Measurements from ENCODE around the gene SQSTM1. TPM values are rescaled to one million over a fixed set of nuclear protein-coding genes. Genes with fewer than 3 reads are reported as not detected.

The SQSTM1 gene
- total and polyA plus RNA-seq, 2 of the 8 experiments (the other 6 are each of a cell fraction or from before 2014, with no cell fraction given) = 78.6 to 110 TPM

DNA sequence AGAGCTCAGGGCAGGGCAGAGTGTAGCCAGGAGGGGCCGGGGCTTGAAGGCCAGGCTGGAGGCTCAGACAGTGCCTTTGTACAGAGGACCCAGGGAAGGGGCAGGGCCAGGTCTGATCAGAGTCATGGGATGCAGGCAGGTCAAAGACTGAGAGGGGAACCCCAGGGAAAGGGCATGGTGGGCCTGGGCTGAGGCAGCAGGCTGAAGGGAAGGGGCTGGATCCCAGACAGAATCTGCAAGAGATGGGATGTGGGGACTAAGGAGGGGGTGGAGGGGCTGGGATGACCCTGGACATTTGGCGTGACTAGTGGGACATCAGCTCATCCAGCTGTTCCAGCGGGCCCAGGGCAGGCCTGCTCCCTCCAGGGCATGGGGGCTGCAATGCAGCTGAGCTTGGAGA lies 53.4 kb downstream of the SQSTM1 start:
- WGBS, 2 experiments (ENCODE audit: extremely low coverage in 1 of 2, insufficient coverage in 1 of 2, insufficient read length in 1 of 2, insufficient replicate concordance in 2 of 2, low coverage in 1 of 2, low lambda C conversion rate in 2 of 2, missing lambda C conversion rate in 1 of 2) = 93% methylated on average over 3 of the region's 3 CpGs; no CpG with 5 or more reads in 1 of the 2 experiments
- no peak overlapping the region for H3K4me3 ChIP-seq (ENCODE audit: extremely low read depth in 1 of 4, insufficient read depth in 2 of 4, low read depth in 3 of 4, low read length in 4 of 4)
- no peak overlapping the region for H3K14ac ChIP-seq (ENCODE audit: insufficient read length)
- no peak overlapping the region for H2BK20ac ChIP-seq (ENCODE audit: low read length)
- no peak overlapping the region for H2AK5ac ChIP-seq (ENCODE audit: low read depth, low read length)
- H2BK15ac ChIP-seq (ENCODE audit: low read length) = no peak overlapping the region
- no peak overlapping the region for H2BK12ac ChIP-seq (ENCODE audit: low read depth, low read length)
- H3K27ac ChIP-seq (ENCODE audit: low read depth, low read length) = no peak overlapping the region; the same call in 1 of the 2 replicates
- peaks cover 4% of the 10 kb centered on the region in 2 experiments for H4K20me1 ChIP-seq (replicated peaks in 1 of 2; ENCODE audit: control insufficient read depth in 1 of 2, insufficient read depth in 2 of 2, low read length in 2 of 2)
- no peak overlapping the region for H4K5ac ChIP-seq (ENCODE audit: insufficient read length, low read depth, low read length)
- H3K9me3 ChIP-seq (ENCODE audit: insufficient read depth in 2 of 2, low read depth in 1 of 2, low read length in 1 of 2) = no peaks in the 10 kb centered on the region
- no peak overlapping the region for H4K91ac ChIP-seq (replicated peaks; ENCODE audit: insufficient read length, low read length)
- no peaks in the 10 kb centered on the region for H3K79me1 ChIP-seq (ENCODE audit: low read depth, low read length)
- no peak overlapping the region for H3K56ac ChIP-seq (replicated peaks; ENCODE audit: insufficient read length, low read depth, low read length)
- no peak for FAIRE-seq
- no peak overlapping the region for H3K4ac ChIP-seq (replicated peaks; ENCODE audit: insufficient read length, low read depth, low read length)
- no peak for DNase-seq (ENCODE audit: low read depth in 1 of 2, low spot score in 2 of 2)
- H3K18ac ChIP-seq (ENCODE audit: extremely low read depth, low read length) = no peak overlapping the region
- peaks cover 3 to 13% (median 6%) of the 10 kb centered on the region in 4 experiments; a peak in 6 of 8 replicates for H3K36me3 ChIP-seq (ENCODE audit: control insufficient read depth in 2 of 4, insufficient read depth in 4 of 4, low read length in 3 of 4)
- ChIA-PET POLR2A (ENCODE audit: partially characterized antibody) (interaction anchor here (1.0 to 1.4 kb wide), 2 partner anchors 16 to 19 kb away, joined by 3 read pairs; partner anchors contain the start of gene MRNIP), CTCF (ENCODE audit: partially characterized antibody) (interaction anchor here (0.7 to 1.7 kb wide), 7 partner anchors 9 to 175 kb away, joined by 3 to 7 read pairs (median 4); no protein-coding TSS in a partner anchor)
- H3K79me2 ChIP-seq (ENCODE audit: control insufficient read depth in 1 of 2, insufficient read depth in 2 of 2, low read length in 2 of 2) = no peaks in the 10 kb centered on the region
- H3K4me2 ChIP-seq (ENCODE audit: insufficient read depth in 1 of 2, low read depth in 2 of 2, low read length in 2 of 2) = no peak overlapping the region
- 0 out of 2 replicates have a peak, but pooled peaks cover 2% of the 10 kb centered on the region for H3K23me2 ChIP-seq (ENCODE audit: low read depth, low read length)
- H3K9ac ChIP-seq (replicated peaks in 1 of 4; ENCODE audit: extremely low read depth in 1 of 4, low read depth in 3 of 4, low read length in 3 of 4) = no peak overlapping the region
- H2BK120ac ChIP-seq (replicated peaks; ENCODE audit: low read depth, low read length) = no peak overlapping the region
- H2BK5ac ChIP-seq (ENCODE audit: low read depth, low read length) = no peak overlapping the region
- H3K23ac ChIP-seq (ENCODE audit: insufficient read length) = no peak overlapping the region
- H2AFZ ChIP-seq (ENCODE audit: low read length) = no peak overlapping the region
- H3K4me1 ChIP-seq (replicated peaks in 1 of 4; ENCODE audit: control insufficient read depth in 3 of 4, insufficient read depth in 4 of 4, low read length in 3 of 4) = no peaks in the 10 kb centered on the region; a peak in 1 of 7 replicates
- H3K27me3 ChIP-seq (replicated peaks in 1 of 4; ENCODE audit: control insufficient read depth in 3 of 4, extremely low read depth in 1 of 4, insufficient read depth in 3 of 4, low read length in 3 of 4) = no peaks in the 10 kb centered on the region
- H4K8ac ChIP-seq (ENCODE audit: extremely low read depth, insufficient read depth, low read length) = no peak overlapping the region; the same call in 1 of the 2 replicates
- TF ChIP-seq SUZ12 (IDR thresholded peaks at IDR 0.05; ENCODE audit: low read length) (no peak), EZH2 (IDR thresholded peaks at IDR 0.05; ENCODE audit: low read depth, low read length, severe bottlenecking) (no peak), EGR1 (IDR thresholded peaks at IDR 0.05; ENCODE audit: borderline replicate concordance, low read depth, low read length) (no peak), RFX5 (IDR thresholded peaks at IDR 0.05; ENCODE audit: borderline replicate concordance, low read depth, low read length) (no peak), CTBP2 (IDR thresholded peaks at IDR 0.05; ENCODE audit: borderline replicate concordance, insufficient read depth, insufficient read length, low read length) (no peak), SIRT6 (IDR thresholded peaks at IDR 0.05; ENCODE audit: low read length) (no peak), MAFK (IDR thresholded peaks at IDR 0.05; ENCODE audit: low read depth, low read length) (no peak), CBX8 (IDR thresholded peaks at IDR 0.05; ENCODE audit: borderline replicate concordance, low read depth, low read length) (no peak)
- TF ChIP-seq, protein P1, sequence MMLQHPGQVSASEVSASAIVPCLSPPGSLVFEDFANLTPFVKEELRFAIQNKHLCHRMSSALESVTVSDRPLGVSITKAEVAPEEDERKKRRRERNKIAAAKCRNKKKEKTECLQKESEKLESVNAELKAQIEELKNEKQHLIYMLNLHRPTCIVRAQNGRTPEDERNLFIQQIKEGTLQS (IDR thresholded peaks at IDR 0.05; ENCODE audit: insufficient read depth, low read depth, low read length) = no peak
- TF ChIP-seq, protein P2, sequence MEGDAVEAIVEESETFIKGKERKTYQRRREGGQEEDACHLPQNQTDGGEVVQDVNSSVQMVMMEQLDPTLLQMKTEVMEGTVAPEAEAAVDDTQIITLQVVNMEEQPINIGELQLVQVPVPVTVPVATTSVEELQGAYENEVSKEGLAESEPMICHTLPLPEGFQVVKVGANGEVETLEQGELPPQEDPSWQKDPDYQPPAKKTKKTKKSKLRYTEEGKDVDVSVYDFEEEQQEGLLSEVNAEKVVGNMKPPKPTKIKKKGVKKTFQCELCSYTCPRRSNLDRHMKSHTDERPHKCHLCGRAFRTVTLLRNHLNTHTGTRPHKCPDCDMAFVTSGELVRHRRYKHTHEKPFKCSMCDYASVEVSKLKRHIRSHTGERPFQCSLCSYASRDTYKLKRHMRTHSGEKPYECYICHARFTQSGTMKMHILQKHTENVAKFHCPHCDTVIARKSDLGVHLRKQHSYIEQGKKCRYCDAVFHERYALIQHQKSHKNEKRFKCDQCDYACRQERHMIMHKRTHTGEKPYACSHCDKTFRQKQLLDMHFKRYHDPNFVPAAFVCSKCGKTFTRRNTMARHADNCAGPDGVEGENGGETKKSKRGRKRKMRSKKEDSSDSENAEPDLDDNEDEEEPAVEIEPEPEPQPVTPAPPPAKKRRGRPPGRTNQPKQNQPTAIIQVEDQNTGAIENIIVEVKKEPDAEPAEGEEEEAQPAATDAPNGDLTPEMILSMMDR (IDR thresholded peaks at IDR 0.05; ENCODE audit: control extremely low read depth in 1 of 3, insufficient read depth in 1 of 3, low read depth in 1 of 3, low read length in 3 of 3) = no peak

Data from H1 (cell line).